Inferior parietal cortex (tissue), 1 donor: Measurements from ENCODE around the gene OR1F1.
"Not testable (repeated sequence)": the region's sequence is repeated elsewhere in the genome, so short reads cannot be mapped to it uniquely, and the experiment has no call there.

Source experiments
- DNase-seq: peaks from one replicate; pipeline ENCODE4 v3.0.0-alpha.2; 2016; ENCODE audit errors: extremely low spot score

The OR1F1 gene

GRCh38 chr16:3187798-3188674 lies at the start of gene OR1F1:
TSS of gene OR1F1 (plus strand) at chr16:3188204.
- no peak for DNase-seq

- no peak for DNase-seq
Observed at GRCh38 chr16:3138342-3138741, 49.7 kb upstream of the OR1F1 start.

- DNase-seq, result no peak
Observed at GRCh38 chr16:3138823-3139426, 49.1 kb upstream of the OR1F1 start.

GRCh38 chr16:3139561-3139960 lies 48.4 kb upstream of the OR1F1 start:
- DNase-seq, result not testable (repeated sequence)

GRCh38 chr16:3140603-3141427 lies 47.2 kb upstream of the OR1F1 start:
- DNase-seq, result no peak

- DNase-seq, result no peak
Observed at GRCh38 chr16:3141781-3142311, 46.2 kb upstream of the OR1F1 start.

- DNase-seq, result no peak
Observed at GRCh38 chr16:3142327-3142726, 45.7 kb upstream of the OR1F1 start.

GRCh38 chr16:3142770-3143169 lies 45.2 kb upstream of the OR1F1 start:
- no peak for DNase-seq

GRCh38 chr16:3143189-3143588 lies 44.8 kb upstream of the OR1F1 start:
- DNase-seq, result no peak

GRCh38 chr16:3143598-3144320 lies 44.2 kb upstream of the OR1F1 start:
- DNase-seq, result no peak

- no peak for DNase-seq
Observed at GRCh38 chr16:3144321-3144983, 43.6 kb upstream of the OR1F1 start.

- no peak for DNase-seq
Observed at GRCh38 chr16:3145151-3145550, 42.9 kb upstream of the OR1F1 start.

GRCh38 chr16:3145660-3146059 lies 42.3 kb upstream of the OR1F1 start:
- DNase-seq, result no peak

GRCh38 chr16:3147046-3147756 lies 40.8 kb upstream of the OR1F1 start:
- no peak for DNase-seq

GRCh38 chr16:3147757-3148104 lies 40.3 kb upstream of the OR1F1 start:
- DNase-seq, result no peak

GRCh38 chr16:3148256-3149192 lies 39.5 kb upstream of the OR1F1 start:
- DNase-seq, result no peak

GRCh38 chr16:3149193-3149530 lies 38.8 kb upstream of the OR1F1 start:
- DNase-seq, result no peak

- DNase-seq, result peak; percentile 45
Observed at GRCh38 chr16:3149630-3150345, 38.2 kb upstream of the OR1F1 start.
